Adipocyte (in vitro differentiated cells): ENCODE results near the gene ZNF324B.
A peak's percentile ranks its signal among the peaks of the same experiment; 100 is the strongest.

Experiments
- DNase-seq: peaks from one replicate; pipeline ENCODE4 v3.0.0-alpha.2; 2015; ENCODE audit warnings: low read depth
- H3K27me3 ChIP-seq: replicated peaks from 2 replicates; pipeline ENCODE4 v1.7.0; 2013; ENCODE audit warnings: mild to moderate bottlenecking, low read length, moderate library complexity; ENCODE audit not compliant: control insufficient read depth, insufficient read depth
- H3K36me3 ChIP-seq: 2 replicates; pipeline ENCODE4 v1.7.0; 2013; ENCODE audit warnings: low read length, mild to moderate bottlenecking, moderate library complexity; ENCODE audit not compliant: control insufficient read depth, insufficient read depth, severe bottlenecking
- H3K4me1 ChIP-seq: 2 replicates; pipeline ENCODE4 v1.7.0; 2013; ENCODE audit warnings: mild to moderate bottlenecking, low read length, moderate library complexity; ENCODE audit not compliant: control insufficient read depth, insufficient read depth
- H3K4me3 ChIP-seq: 2 replicates; pipeline ENCODE4 v1.7.0; 2013; ENCODE audit warnings: mild to moderate bottlenecking, low read length, moderate library complexity
- H3K9ac ChIP-seq: 2 replicates; pipeline ENCODE4 v1.7.0; 2013; ENCODE audit warnings: mild to moderate bottlenecking, low read length, moderate library complexity
- H3K9me3 ChIP-seq: 2 replicates; pipeline ENCODE4 v1.7.0; 2013; ENCODE audit warnings: mild to moderate bottlenecking, low read length, moderate library complexity; ENCODE audit not compliant: control insufficient read depth

Gene ZNF324B

GRCh38 chr19:58474997-58475713 is 23.7 kb downstream of the ZNF324B start:
- H3K27me3 ChIP-seq, result no peaks in the 10 kb centered on the region
- H3K36me3 ChIP-seq, result peaks cover 18% of the 10 kb centered on the region
- no peaks in the 10 kb centered on the region for H3K9me3 ChIP-seq
- H3K9ac ChIP-seq, result peak overlapping the region; percentile 92
- peaks cover 22% of the 10 kb centered on the region for H3K4me1 ChIP-seq
- no peak for DNase-seq
- peak overlapping the region; percentile 89 for H3K4me3 ChIP-seq

GRCh38 chr19:58475714-58476497 is 24.5 kb downstream of the ZNF324B start, which contains the start of gene ZNF446:
ZNF446 (plus strand) TSS chr19:58476352; CDS start chr19:58477219, 867 bp downstream.
- Histone ChIP-seq H3K4me3 (peak within 1 kb of the TSS; percentile 89), H3K27me3 (no peaks in the 10 kb centered on the region), H3K4me1 (peaks cover 22% of the 10 kb centered on the region), H3K36me3 (peaks cover 17% of the 10 kb centered on the region), H3K9me3 (no peaks in the 10 kb centered on the region), H3K9ac (peak within 1 kb of the TSS; percentile 92)
- DNase-seq, result peak; percentile 95

GRCh38 chr19:58476498-58477015 is 25.1 kb downstream of the ZNF324B start:
- H3K9me3 ChIP-seq, result no peaks in the 10 kb centered on the region
- H3K27me3 ChIP-seq, result no peaks in the 10 kb centered on the region
- peak overlapping the region; percentile 89 for H3K4me3 ChIP-seq
- peak; percentile 31 for DNase-seq
- peak overlapping the region; percentile 92 for H3K9ac ChIP-seq
- H3K4me1 ChIP-seq, result peaks cover 22% of the 10 kb centered on the region
- H3K36me3 ChIP-seq, result peaks cover 16% of the 10 kb centered on the region

GRCh38 chr19:58477130-58477529 is 25.7 kb downstream of the ZNF324B start:
- no peak for DNase-seq
- peaks cover 22% of the 10 kb centered on the region for H3K4me1 ChIP-seq
- peak overlapping the region; percentile 92 for H3K9ac ChIP-seq
- peak overlapping the region; percentile 89 for H3K4me3 ChIP-seq
- no peaks in the 10 kb centered on the region for H3K27me3 ChIP-seq
- no peaks in the 10 kb centered on the region for H3K9me3 ChIP-seq
- peaks cover 10% of the 10 kb centered on the region for H3K36me3 ChIP-seq

GRCh38 chr19:58477871-58478270 is 26.4 kb downstream of the ZNF324B start:
- Histone ChIP-seq H3K36me3 (peaks cover 6% of the 10 kb centered on the region), H3K27me3 (no peaks in the 10 kb centered on the region), H3K4me1 (peaks cover 22% of the 10 kb centered on the region), H3K4me3 (no peak overlapping the region), H3K9me3 (no peaks in the 10 kb centered on the region), H3K9ac (no peak overlapping the region)
- DNase-seq, result no peak

- no peak for DNase-seq
- Histone ChIP-seq H3K9me3 (no peaks in the 10 kb centered on the region), H3K9ac (no peak overlapping the region), H3K36me3 (peaks cover 8% of the 10 kb centered on the region), H3K27me3 (no peaks in the 10 kb centered on the region), H3K4me3 (no peak overlapping the region), H3K4me1 (peaks cover 22% of the 10 kb centered on the region)
Measured at GRCh38 chr19:58479303-58479702, 27.9 kb downstream of the ZNF324B start.

- H3K4me3 ChIP-seq, result no peak overlapping the region
- H3K27me3 ChIP-seq, result no peaks in the 10 kb centered on the region
- DNase-seq, result no peak
- H3K4me1 ChIP-seq, result peaks cover 16% of the 10 kb centered on the region
- H3K36me3 ChIP-seq, result peaks cover 8% of the 10 kb centered on the region
- no peak overlapping the region for H3K9ac ChIP-seq
- no peaks in the 10 kb centered on the region for H3K9me3 ChIP-seq
Measured at GRCh38 chr19:58479736-58480480, 28.5 kb downstream of the ZNF324B start.

GRCh38 chr19:58480481-58480830 is 29.0 kb downstream of the ZNF324B start:
- no peaks in the 10 kb centered on the region for H3K9me3 ChIP-seq
- H3K36me3 ChIP-seq, result peaks cover 8% of the 10 kb centered on the region
- no peaks in the 10 kb centered on the region for H3K27me3 ChIP-seq
- H3K9ac ChIP-seq, result no peak overlapping the region
- no peak for DNase-seq
- H3K4me3 ChIP-seq, result no peak overlapping the region
- H3K4me1 ChIP-seq, result peaks cover 11% of the 10 kb centered on the region

- DNase-seq, result no peak
- no peak overlapping the region for H3K9ac ChIP-seq
- H3K36me3 ChIP-seq, result peaks cover 8% of the 10 kb centered on the region
- no peaks in the 10 kb centered on the region for H3K9me3 ChIP-seq
- H3K27me3 ChIP-seq, result no peaks in the 10 kb centered on the region
- no peak overlapping the region for H3K4me3 ChIP-seq
- peaks cover 10% of the 10 kb centered on the region for H3K4me1 ChIP-seq
Measured at GRCh38 chr19:58480831-58481230, 29.4 kb downstream of the ZNF324B start.

- Histone ChIP-seq H3K36me3 (peaks cover 8% of the 10 kb centered on the region), H3K4me3 (no peak overlapping the region), H3K9ac (no peak overlapping the region), H3K9me3 (no peaks in the 10 kb centered on the region), H3K4me1 (no peaks in the 10 kb centered on the region), H3K27me3 (no peaks in the 10 kb centered on the region)
- DNase-seq, result no peak
Measured at GRCh38 chr19:58482372-58482771, 30.9 kb downstream of the ZNF324B start.

GRCh38 chr19:58483776-58484175 is 32.4 kb downstream of the ZNF324B start:
- Histone ChIP-seq H3K36me3 (peaks cover 8% of the 10 kb centered on the region), H3K4me1 (no peaks in the 10 kb centered on the region), H3K9me3 (no peaks in the 10 kb centered on the region), H3K27me3 (no peaks in the 10 kb centered on the region), H3K4me3 (no peak overlapping the region), H3K9ac (no peak overlapping the region)
- DNase-seq, result no peak
